Measurements from ENCODE around the gene XXYLT1. TPM values are rescaled to one million over a fixed set of nuclear protein-coding genes. Genes with fewer than 3 reads are reported as not detected.

XXYLT1 gene
- total RNA-seq, 4 donors from 2014 or later, result 9.6 to 17.7 (median 13.2) TPM

DNA sequence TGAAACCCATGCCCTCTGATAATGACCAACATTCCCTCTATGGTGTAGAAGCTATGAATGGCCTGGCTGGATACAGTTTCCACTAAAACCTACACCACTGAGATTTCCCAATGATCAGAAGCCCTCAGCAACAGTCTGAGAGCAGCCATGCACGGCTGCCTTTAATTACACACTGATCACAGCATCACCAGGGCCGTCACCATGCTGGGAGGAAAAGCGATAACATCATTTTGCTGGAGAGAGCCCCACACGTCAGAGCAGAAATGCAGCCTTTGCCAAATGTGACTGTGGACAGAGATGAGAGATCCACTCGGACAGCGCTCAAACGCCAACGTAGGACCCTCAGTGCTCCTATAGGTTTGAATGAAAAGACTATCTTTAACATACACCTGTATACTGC is 135.0 kb downstream of the XXYLT1 start:
- no peaks in the 10 kb centered on the region for H3K27me3 ChIP-seq
- no peak overlapping the region for H3K27ac ChIP-seq
- H3K36me3 ChIP-seq, result peaks cover 0 to 7% (median 0%) of the 10 kb centered on the region in 3 donors
- no peak for DNase-seq (ENCODE audit: low spot score in 2 of 2)
- TF ChIP-seq CTCF (IDR thresholded peaks at IDR 0.05) (no peak), POLR2A (IDR thresholded peaks at IDR 0.05) (no peak), EP300 (IDR thresholded peaks at IDR 0.05) (no peak)
- no peaks in the 10 kb centered on the region for H3K4me1 ChIP-seq
- H3K4me3 ChIP-seq, result no peak overlapping the region
- H3K9me3 ChIP-seq, result peaks cover 0 to 5% (median 0%) of the 10 kb centered on the region in 4 donors
- WGBS, 2 donors, result 78 to 92% methylated on average over 7 to 8 of the region's 8 CpGs

DNA sequence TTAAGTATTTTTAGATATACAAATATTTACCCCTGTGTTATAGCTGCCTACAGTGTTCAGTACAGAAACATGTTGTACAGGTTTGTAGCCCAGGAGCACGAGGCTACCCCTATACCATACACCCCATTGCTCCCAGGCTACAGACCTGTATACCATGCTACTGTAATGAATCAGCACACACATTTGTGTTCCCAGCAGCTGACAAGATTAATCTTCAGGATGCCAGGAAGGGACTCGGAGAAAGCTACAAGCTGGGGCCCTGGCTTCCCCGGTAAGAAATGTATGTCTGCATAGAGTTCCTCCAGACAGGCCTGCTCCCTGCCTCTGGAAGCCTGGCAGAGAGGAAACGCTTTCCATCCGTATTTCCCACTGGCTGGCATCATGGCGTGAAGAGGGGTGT is 136.5 kb downstream of the XXYLT1 start:
- no peak for TF ChIP-seq CTCF (IDR thresholded peaks at IDR 0.05)
- no peak for TF ChIP-seq POLR2A (IDR thresholded peaks at IDR 0.05)
- TF ChIP-seq EP300 (IDR thresholded peaks at IDR 0.05), result no peak
- H3K4me3 ChIP-seq, result no peak overlapping the region
- no peak overlapping the region for H3K27ac ChIP-seq
- DNase-seq (ENCODE audit: low spot score in 2 of 2), result no peak
- no peaks in the 10 kb centered on the region for H3K27me3 ChIP-seq
- H3K36me3 ChIP-seq, result peaks cover 0 to 4% (median 0%) of the 10 kb centered on the region in 3 donors
- H3K4me1 ChIP-seq, result no peaks in the 10 kb centered on the region
- WGBS, 2 donors, result 89 to 93% methylated on average over 6 of the region's 6 CpGs
- H3K9me3 ChIP-seq, result no peaks in the 10 kb centered on the region

- Histone ChIP-seq H3K9me3 (no peaks in the 10 kb centered on the region), H3K27ac (no peak overlapping the region), H3K27me3 (no peaks in the 10 kb centered on the region), H3K4me1 (peaks cover 0 to 3% (median 0%) of the 10 kb centered on the region in 4 donors), H3K4me3 (no peak overlapping the region), H3K36me3 (peaks cover 0 to 4% (median 0%) of the 10 kb centered on the region in 3 donors)
- DNase-seq (ENCODE audit: low spot score in 2 of 2), result no peak
- no peak for TF ChIP-seq POLR2A (IDR thresholded peaks at IDR 0.05)
- no peak for TF ChIP-seq CTCF (IDR thresholded peaks at IDR 0.05)
- TF ChIP-seq EP300 (IDR thresholded peaks at IDR 0.05), result no peak
- 71 to 74% methylated on average over 12 of the region's 12 CpGs for WGBS, 2 donors
Observed at GRCh38 chr3:195133462-195133861, 137.5 kb downstream of the XXYLT1 start.

DNA sequence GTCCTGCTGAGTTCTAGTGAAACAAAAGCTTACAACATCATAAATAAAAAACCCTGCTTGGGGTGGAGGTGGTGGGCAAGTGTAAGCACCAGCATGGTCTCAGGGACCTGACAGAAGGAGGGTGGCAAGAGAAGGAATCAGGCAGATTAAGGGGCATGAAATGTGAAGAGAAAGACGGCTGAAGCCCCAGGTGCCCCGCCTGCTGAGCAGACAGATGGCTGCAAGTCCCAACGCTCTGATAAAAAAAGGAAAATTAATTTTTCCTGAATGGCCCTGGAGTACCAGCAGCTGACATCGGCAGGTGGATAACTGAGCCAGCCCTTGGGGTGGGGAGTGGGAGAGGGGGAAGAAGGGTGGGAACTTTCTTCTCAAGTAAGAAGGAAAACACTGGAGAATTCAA is 137.9 kb downstream of the XXYLT1 start:
- H3K27ac ChIP-seq, result no peak overlapping the region
- no peak for DNase-seq (ENCODE audit: low spot score in 2 of 2)
- H3K4me3 ChIP-seq, result no peak overlapping the region
- H3K9me3 ChIP-seq, result no peaks in the 10 kb centered on the region
- no peak for TF ChIP-seq CTCF (IDR thresholded peaks at IDR 0.05)
- H3K27me3 ChIP-seq, result no peaks in the 10 kb centered on the region
- peaks cover 0 to 7% (median 0%) of the 10 kb centered on the region in 4 donors for H3K4me1 ChIP-seq
- H3K36me3 ChIP-seq, result peaks cover 0 to 4% (median 0%) of the 10 kb centered on the region in 3 donors
- WGBS, 2 donors, result 79 to 81% methylated on average over 4 of the region's 4 CpGs

GRCh38 chr3:195131176-195131575 is 139.8 kb downstream of the XXYLT1 start:
- Histone ChIP-seq H3K4me1 (peaks cover 0 to 7% (median 0%) of the 10 kb centered on the region in 4 donors), H3K4me3 (no peak overlapping the region), H3K27ac (no peak overlapping the region), H3K36me3 (peaks cover 0 to 4% (median 0%) of the 10 kb centered on the region in 3 donors), H3K9me3 (no peaks in the 10 kb centered on the region), H3K27me3 (no peaks in the 10 kb centered on the region)
- TF ChIP-seq EP300 (IDR thresholded peaks at IDR 0.05) (no peak), POLR2A (IDR thresholded peaks at IDR 0.05) (no peak), CTCF (IDR thresholded peaks at IDR 0.05) (no peak)
- DNase-seq (ENCODE audit: low spot score in 2 of 2), result no peak
- 94 to 99% methylated on average over 4 of the region's 4 CpGs for WGBS, 2 donors

Data from tibial nerve (tissue), 4 donors.